ENCODE data around the gene CALR. TPM values are rescaled to one million over a fixed set of nuclear protein-coding genes. Genes with fewer than 3 reads are reported as not detected.
"Not testable (repeated sequence)": the region's sequence is repeated elsewhere in the genome, so short reads cannot be mapped to it uniquely, and the experiment has no call there.

CALR gene
- 100 to 1,000 TPM in 5 of 6 donors, 10 to 100 TPM in 1; 97.4 to 189 (median 155) TPM for polyA plus RNA-seq (ENCODE audit: low read depth in 6 of 6)

- H3K4me1 Mint-ChIP-seq = peaks cover 44 to 68% (median 63%) of the 10 kb centered on the region in 3 donors
- peaks cover 5 to 12% of the 10 kb centered on the region in 2 donors for H3K36me3 Mint-ChIP-seq
- peak within 1 kb of the TSS; percentile 97 to 99 (median 98) for H3K27ac Mint-ChIP-seq
- ATAC-seq (ENCODE audit: low read depth in 2 of 2) = peak; percentile 86 to 87
- DNase-seq = peak; percentile 99
- no peaks in the 10 kb centered on the region for H3K9me3 Mint-ChIP-seq
- H3K27me3 Mint-ChIP-seq = no peaks in the 10 kb centered on the region
- peak within 1 kb of the TSS; percentile 90 to 99 (median 98) for H3K4me3 Mint-ChIP-seq
Measured at GRCh38 chr19:12937927-12938778, at the start of gene CALR. Gene CALR, plus strand, starts transcription at chr19:12938609. Its CDS starts 71 bp downstream, at chr19:12938680.

- Mint-ChIP-seq H3K36me3 (peaks cover 10 to 15% of the 10 kb centered on the region in 2 donors), H3K4me3 (peak overlapping the region; percentile 96 to 100 (median 98)), H3K27ac (peak overlapping the region; percentile 91 to 100 (median 98)), H3K4me1 (peaks cover 22 to 40% (median 23%) of the 10 kb centered on the region in 3 donors)
- peak; percentile 0 to 1 for ATAC-seq (ENCODE audit: low read depth in 2 of 2)
- not testable (repeated sequence) for H3K9me3 Mint-ChIP-seq, DNase-seq, H3K27me3 Mint-ChIP-seq
Measured at GRCh38 chr19:12890299-12890786, 48.1 kb upstream of the CALR start.

GRCh38 chr19:12890787-12891552 lies 47.4 kb upstream of the CALR start, which contains the start of gene GCDH:
Gene GCDH, plus strand, starts transcription at chr19:12891160. Its CDS starts 145 bp downstream, at chr19:12891305.
- peak within 1 kb of the TSS; percentile 96 to 100 (median 98) for H3K4me3 Mint-ChIP-seq
- H3K36me3 Mint-ChIP-seq = peaks cover 10 to 15% of the 10 kb centered on the region in 2 donors
- no peaks in the 10 kb centered on the region for H3K9me3 Mint-ChIP-seq

GRCh38 chr19:12891553-12892021 lies 46.8 kb upstream of the CALR start:
- Mint-ChIP-seq H3K4me1 (peaks cover 22 to 36% (median 23%) of the 10 kb centered on the region in 3 donors), H3K36me3 (peaks cover 10 to 15% of the 10 kb centered on the region in 2 donors), H3K27ac (peak overlapping the region; percentile 96 to 100 (median 98)), H3K27me3 (no peaks in the 10 kb centered on the region), H3K4me3 (peak overlapping the region; percentile 96 to 100 (median 98)), H3K9me3 (no peaks in the 10 kb centered on the region)
- ATAC-seq (ENCODE audit: low read depth in 2 of 2) (no peak), DNase-seq (no peak)

More at GRCh38 chr19:12890787-12891552, 47.4 kb upstream of the CALR start, which contains the start of gene GCDH:
- peak; percentile 86 to 88 for ATAC-seq (ENCODE audit: low read depth in 2 of 2)
- peaks cover 22 to 40% (median 23%) of the 10 kb centered on the region in 3 donors for H3K4me1 Mint-ChIP-seq
- DNase-seq = peak; percentile 97
- peak within 1 kb of the TSS; percentile 96 to 100 (median 98) for H3K27ac Mint-ChIP-seq
- no peaks in the 10 kb centered on the region for H3K27me3 Mint-ChIP-seq

GRCh38 chr19:12893582-12893981 lies 44.8 kb upstream of the CALR start:
- DNase-seq = no peak
- H3K4me3 Mint-ChIP-seq = peak overlapping the region in 5 of 8 donors; percentile 57 to 96 (median 66)
- H3K4me1 Mint-ChIP-seq = peaks cover 22 to 36% (median 23%) of the 10 kb centered on the region in 3 donors
- peaks cover 10 to 15% of the 10 kb centered on the region in 2 donors for H3K36me3 Mint-ChIP-seq
- H3K27ac Mint-ChIP-seq = peak overlapping the region in 1 of 6 donors; percentile 31
- ATAC-seq (ENCODE audit: low read depth in 2 of 2) = no peak
- H3K9me3 Mint-ChIP-seq = no peaks in the 10 kb centered on the region
- no peaks in the 10 kb centered on the region for H3K27me3 Mint-ChIP-seq

- no peak overlapping the region for H3K4me3 Mint-ChIP-seq
- no peak for ATAC-seq (ENCODE audit: low read depth in 2 of 2)
- H3K36me3 Mint-ChIP-seq = peaks cover 10 to 15% of the 10 kb centered on the region in 2 donors
Measured at GRCh38 chr19:12896460-12896859, 41.9 kb upstream of the CALR start.

GRCh38 chr19:12899891-12900518 lies 38.4 kb upstream of the CALR start:
- no peaks in the 10 kb centered on the region for H3K27me3 Mint-ChIP-seq

More at GRCh38 chr19:12896460-12896859, 41.9 kb upstream of the CALR start:
- no peak for DNase-seq
- no peak overlapping the region for H3K27ac Mint-ChIP-seq
- peaks cover 10 to 15% (median 11%) of the 10 kb centered on the region in 3 donors for H3K4me1 Mint-ChIP-seq
- no peaks in the 10 kb centered on the region for H3K9me3 Mint-ChIP-seq
- H3K27me3 Mint-ChIP-seq = no peaks in the 10 kb centered on the region

GRCh38 chr19:12907166-12907565 lies 31.2 kb upstream of the CALR start:
- DNase-seq (no peak), ATAC-seq (ENCODE audit: low read depth in 2 of 2) (no peak)
- no peaks in the 10 kb centered on the region for H3K4me1 Mint-ChIP-seq
- no peak overlapping the region for H3K4me3 Mint-ChIP-seq
- H3K27me3 Mint-ChIP-seq = no peaks in the 10 kb centered on the region
- no peaks in the 10 kb centered on the region for H3K9me3 Mint-ChIP-seq
- no peak overlapping the region for H3K27ac Mint-ChIP-seq
- H3K36me3 Mint-ChIP-seq = no peaks in the 10 kb centered on the region

More at GRCh38 chr19:12899891-12900518, 38.4 kb upstream of the CALR start:
- Mint-ChIP-seq H3K36me3 (peaks cover 0 to 3% of the 10 kb centered on the region in 2 donors), H3K4me3 (no peak overlapping the region), H3K9me3 (no peaks in the 10 kb centered on the region), H3K27ac (peak overlapping the region in 2 of 6 donors; percentile 60 to 61), H3K4me1 (peaks cover 0 to 1% (median 0%) of the 10 kb centered on the region in 3 donors)
- no peak for DNase-seq
- ATAC-seq (ENCODE audit: low read depth in 2 of 2) = no peak

- Mint-ChIP-seq H3K9me3 (no peaks in the 10 kb centered on the region), H3K27me3 (no peaks in the 10 kb centered on the region), H3K27ac (no peak overlapping the region), H3K4me3 (no peak overlapping the region), H3K36me3 (no peaks in the 10 kb centered on the region), H3K4me1 (peaks cover 9 to 17% (median 17%) of the 10 kb centered on the region in 3 donors)
- ATAC-seq (ENCODE audit: low read depth in 2 of 2) (no peak), DNase-seq (no peak)
Measured at GRCh38 chr19:12912571-12912970, 25.8 kb upstream of the CALR start.

GRCh38 chr19:12913011-12913561 lies 25.3 kb upstream of the CALR start:
- no peak overlapping the region for H3K27ac Mint-ChIP-seq

GRCh38 chr19:12913851-12914690 lies 24.3 kb upstream of the CALR start:
- H3K4me1 Mint-ChIP-seq = peaks cover 11 to 24% (median 21%) of the 10 kb centered on the region in 3 donors
- peak overlapping the region; percentile 23 to 95 (median 63) for H3K27ac Mint-ChIP-seq
- no peaks in the 10 kb centered on the region for H3K27me3 Mint-ChIP-seq
- H3K36me3 Mint-ChIP-seq = no peaks in the 10 kb centered on the region
- ATAC-seq (ENCODE audit: low read depth in 2 of 2) = peak; percentile 79 to 84
- DNase-seq = no peak
- H3K4me3 Mint-ChIP-seq = peak overlapping the region in 6 of 8 donors; percentile 27 to 68 (median 56)
- no peaks in the 10 kb centered on the region for H3K9me3 Mint-ChIP-seq

More at GRCh38 chr19:12913011-12913561, 25.3 kb upstream of the CALR start:
- peaks cover 9 to 17% (median 17%) of the 10 kb centered on the region in 3 donors for H3K4me1 Mint-ChIP-seq
- H3K36me3 Mint-ChIP-seq = no peaks in the 10 kb centered on the region
- ATAC-seq (ENCODE audit: low read depth in 2 of 2) (no peak), DNase-seq (no peak)
- no peaks in the 10 kb centered on the region for H3K27me3 Mint-ChIP-seq
- H3K4me3 Mint-ChIP-seq = peak overlapping the region in 2 of 8 donors; percentile 24 to 53
- H3K9me3 Mint-ChIP-seq = no peaks in the 10 kb centered on the region
